ENCODE results near the gene PRPF38B. TPM values are rescaled to one million over a fixed set of nuclear protein-coding genes. Genes with fewer than 3 reads are reported as not detected.
A peak's percentile ranks its signal among the peaks of the same experiment; 100 is the strongest.

Gene PRPF38B
- polyA plus RNA-seq, 2 of the 4 experiments (the other 2 are of a cell fraction), result 38.8 to 41.6 TPM

DNA sequence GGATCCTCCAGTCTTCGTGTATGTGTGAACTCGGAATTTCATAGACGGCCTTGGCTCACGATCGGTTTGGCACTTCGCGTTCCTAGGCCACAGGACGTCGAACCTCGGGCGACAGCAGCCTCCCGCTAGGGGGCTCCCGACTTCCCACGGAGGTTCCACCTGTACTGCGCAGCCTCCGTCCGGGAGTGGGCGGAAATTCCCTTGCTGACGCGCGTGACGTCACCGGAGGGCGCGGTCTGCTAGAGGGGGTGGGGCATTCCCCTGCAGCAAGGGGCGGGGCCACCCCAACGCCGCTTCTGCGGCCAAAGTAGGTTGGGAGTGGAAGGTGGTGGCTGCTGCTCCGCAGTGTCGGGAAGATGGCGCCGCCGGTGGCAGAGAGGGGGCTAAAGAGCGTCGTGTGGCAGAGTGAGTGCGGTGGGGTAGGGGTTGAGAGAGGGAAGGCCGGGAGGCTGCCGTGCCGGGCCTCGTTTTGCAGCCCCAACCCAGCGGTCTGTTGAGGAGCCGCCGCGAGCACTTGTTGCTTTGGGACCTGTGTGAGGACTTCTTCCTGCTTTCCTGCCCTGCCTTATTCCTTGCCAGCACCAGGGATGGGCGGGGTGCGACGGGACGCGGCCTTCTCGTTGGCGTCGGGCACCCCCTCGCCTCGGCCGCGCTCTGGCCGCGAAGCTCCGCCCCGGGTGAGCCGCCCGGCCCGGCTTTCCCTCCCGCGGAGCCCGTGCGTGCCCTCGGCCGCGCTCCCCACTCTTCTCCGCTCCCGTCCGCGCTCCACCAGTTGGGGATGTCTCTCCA lies 54.5 kb downstream of the PRPF38B start, which contains the start of gene STXBP3 (continued):
- TF ChIP-seq RNF2 (IDR thresholded peaks at IDR 0.05; ENCODE audit: borderline replicate concordance, low read depth), result no peak
- no peak for TF ChIP-seq HOXB13 (CRISPR knock-in tag; IDR thresholded peaks at IDR 0.05; ENCODE audit: low read depth)
- no peak for TF ChIP-seq KDM5A (IDR thresholded peaks at IDR 0.05)
- TF ChIP-seq POLR2A (IDR thresholded peaks at IDR 0.05; ENCODE audit: low read length), result peak; percentile 90
- TF ChIP-seq, protein P1, sequence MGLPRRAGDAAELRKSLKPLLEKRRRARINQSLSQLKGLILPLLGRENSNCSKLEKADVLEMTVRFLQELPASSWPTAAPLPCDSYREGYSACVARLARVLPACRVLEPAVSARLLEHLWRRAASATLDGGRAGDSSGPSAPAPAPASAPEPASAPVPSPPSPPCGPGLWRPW (IDR thresholded peaks at IDR 0.05), result no peak
- no peak for TF ChIP-seq FOSL2 (IDR thresholded peaks at IDR 0.05)
- TF ChIP-seq FOSL2 (CRISPR knock-in tag; IDR thresholded peaks at IDR 0.05), result peak; percentile 37; the same call in 1 of the 2 replicates
- no peak for TF ChIP-seq JUNB (IDR thresholded peaks at IDR 0.05)
- no peak for TF ChIP-seq ZFP36 (IDR thresholded peaks at IDR 0.05; ENCODE audit: borderline replicate concordance, partially characterized antibody)
- TF ChIP-seq REST (IDR thresholded peaks at IDR 0.05), result no peak; the same call in 1 of the 2 replicates
- no peak for TF ChIP-seq MAFK (IDR thresholded peaks at IDR 0.05; ENCODE audit: partially characterized antibody)
- no peak for TF ChIP-seq USF2 (IDR thresholded peaks at IDR 0.05)
- TF ChIP-seq KDM1A (IDR thresholded peaks at IDR 0.05; ENCODE audit: low read depth), result no peak
- TF ChIP-seq, protein P2, sequence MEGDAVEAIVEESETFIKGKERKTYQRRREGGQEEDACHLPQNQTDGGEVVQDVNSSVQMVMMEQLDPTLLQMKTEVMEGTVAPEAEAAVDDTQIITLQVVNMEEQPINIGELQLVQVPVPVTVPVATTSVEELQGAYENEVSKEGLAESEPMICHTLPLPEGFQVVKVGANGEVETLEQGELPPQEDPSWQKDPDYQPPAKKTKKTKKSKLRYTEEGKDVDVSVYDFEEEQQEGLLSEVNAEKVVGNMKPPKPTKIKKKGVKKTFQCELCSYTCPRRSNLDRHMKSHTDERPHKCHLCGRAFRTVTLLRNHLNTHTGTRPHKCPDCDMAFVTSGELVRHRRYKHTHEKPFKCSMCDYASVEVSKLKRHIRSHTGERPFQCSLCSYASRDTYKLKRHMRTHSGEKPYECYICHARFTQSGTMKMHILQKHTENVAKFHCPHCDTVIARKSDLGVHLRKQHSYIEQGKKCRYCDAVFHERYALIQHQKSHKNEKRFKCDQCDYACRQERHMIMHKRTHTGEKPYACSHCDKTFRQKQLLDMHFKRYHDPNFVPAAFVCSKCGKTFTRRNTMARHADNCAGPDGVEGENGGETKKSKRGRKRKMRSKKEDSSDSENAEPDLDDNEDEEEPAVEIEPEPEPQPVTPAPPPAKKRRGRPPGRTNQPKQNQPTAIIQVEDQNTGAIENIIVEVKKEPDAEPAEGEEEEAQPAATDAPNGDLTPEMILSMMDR (IDR thresholded peaks at IDR 0.05), result peak; percentile 72
- TF ChIP-seq, protein P3, sequence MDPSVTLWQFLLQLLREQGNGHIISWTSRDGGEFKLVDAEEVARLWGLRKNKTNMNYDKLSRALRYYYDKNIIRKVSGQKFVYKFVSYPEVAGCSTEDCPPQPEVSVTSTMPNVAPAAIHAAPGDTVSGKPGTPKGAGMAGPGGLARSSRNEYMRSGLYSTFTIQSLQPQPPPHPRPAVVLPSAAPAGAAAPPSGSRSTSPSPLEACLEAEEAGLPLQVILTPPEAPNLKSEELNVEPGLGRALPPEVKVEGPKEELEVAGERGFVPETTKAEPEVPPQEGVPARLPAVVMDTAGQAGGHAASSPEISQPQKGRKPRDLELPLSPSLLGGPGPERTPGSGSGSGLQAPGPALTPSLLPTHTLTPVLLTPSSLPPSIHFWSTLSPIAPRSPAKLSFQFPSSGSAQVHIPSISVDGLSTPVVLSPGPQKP (IDR thresholded peaks at IDR 0.05; ENCODE audit: low read depth, low read length), result no peak
- TF ChIP-seq HOXB5 (CRISPR knock-in tag; IDR thresholded peaks at IDR 0.05), result no peak
- TF ChIP-seq ATOH8 (CRISPR knock-in tag; IDR thresholded peaks at IDR 0.05; ENCODE audit: low read depth), result no peak
- TF ChIP-seq HEYL (CRISPR knock-in tag; IDR thresholded peaks at IDR 0.05), result no peak
- peak; percentile 23; the same call in 1 of the 2 replicates for TF ChIP-seq MAZ (IDR thresholded peaks at IDR 0.05; ENCODE audit: borderline replicate concordance, low read depth, low read length)
- TF ChIP-seq ZSCAN20 (CRISPR knock-in tag; IDR thresholded peaks at IDR 0.05), result no peak
- TF ChIP-seq FOXS1 (CRISPR knock-in tag; IDR thresholded peaks at IDR 0.05), result no peak
- no peak for TF ChIP-seq SREBF2 (IDR thresholded peaks at IDR 0.05)
- TF ChIP-seq NR3C1 (IDR thresholded peaks at IDR 0.05), result no peak
- no peak for TF ChIP-seq ZC3H11A (IDR thresholded peaks at IDR 0.05)
- TF ChIP-seq GATA3 (IDR thresholded peaks at IDR 0.05; ENCODE audit: borderline replicate concordance), result no peak
- TF ChIP-seq TP53 (CRISPR knock-in tag; IDR thresholded peaks at IDR 0.05), result 0 out of 2 replicates have a peak, but pooled peaks have one; percentile 25
- 0 out of 4 replicates have a peak, but pooled peaks of 1 of the 2 experiments have one; percentile 7 for TF ChIP-seq CEBPB (IDR thresholded peaks at IDR 0.05)
- TF ChIP-seq JUN (IDR thresholded peaks at IDR 0.05), result peak; percentile 26 to 83; a peak in 2 of 5 replicates
- no peak for TF ChIP-seq RCOR1 (IDR thresholded peaks at IDR 0.05; ENCODE audit: low read depth, low read length)
- TF ChIP-seq E2F6 (IDR thresholded peaks at IDR 0.05; ENCODE audit: borderline replicate concordance, low read depth), result peak; percentile 67; the same call in 1 of the 2 replicates
- TF ChIP-seq CHD4 (IDR thresholded peaks at IDR 0.05; ENCODE audit: borderline replicate concordance), result no peak
- TF ChIP-seq POLR2AphosphoS2 (conservative IDR thresholded peaks at IDR 0.05; ENCODE audit: low read length), result no peak
- TF ChIP-seq RARB (CRISPR knock-in tag; IDR thresholded peaks at IDR 0.05), result no peak
- TF ChIP-seq MYC (IDR thresholded peaks at IDR 0.05; ENCODE audit: borderline replicate concordance, low read length), result no peak

Measured in A549 (cell line).